PFSK-1 (cell line): ENCODE results near the gene MRS2.

ENCODE experiments used
- POLR2AphosphoS5 ChIP-seq: IDR thresholded peaks from 2 replicates; pipeline ENCODE4 v1.6.1; 2012; ENCODE audit warnings: low read depth, mild to moderate bottlenecking, control low read depth, low read length, moderate library complexity
- REST ChIP-seq, 2 experiments: IDR thresholded peaks; 2 replicates each; pipeline versions ENCODE4 v1.6.1 to v1.8.0; 2011 to 2012; ENCODE audit warnings: low read depth in 2 of 2, low read length in 2 of 2, control low read depth in 1 of 2, inconsistent platforms in 1 of 2, mild to moderate bottlenecking in 1 of 2, moderate library complexity in 1 of 2; ENCODE audit not compliant: insufficient read depth in 1 of 2
- SIN3A ChIP-seq: IDR thresholded peaks from 2 replicates; pipeline ENCODE4 v1.6.1; 2012; ENCODE audit warnings: mild to moderate bottlenecking, low read length, moderate library complexity, borderline replicate concordance; ENCODE audit not compliant: insufficient read depth
- TAF1 ChIP-seq: IDR thresholded peaks from 2 replicates; pipeline ENCODE4 v1.6.1; 2012; ENCODE audit warnings: low read length, control low read depth, borderline replicate concordance; ENCODE audit not compliant: insufficient read depth

GRCh38 chr6:24378473-24379097 lies 24.2 kb upstream of the MRS2 start:
- TF ChIP-seq TAF1 (no peak), REST (IDR thresholded peaks at IDR 0.05; ENCODE audit: insufficient read depth in 1 of 2, low read depth in 2 of 2, low read length in 2 of 2) (no peak), POLR2AphosphoS5 (no peak), SIN3A (no peak)
